MV-4-11 (cell line): Measurements from ENCODE around the gene FPR3.
A peak's percentile ranks its signal among the peaks of the same experiment; 100 is the strongest.
"Not testable (repeated sequence)": the region's sequence is repeated elsewhere in the genome, so short reads cannot be mapped to it uniquely, and the experiment has no call there.

Source experiments
- DNase-seq: peaks from one replicate; lab custom pipeline; 2025; lab: John Stamatoyannopoulos, UW

Gene FPR3

DNA sequence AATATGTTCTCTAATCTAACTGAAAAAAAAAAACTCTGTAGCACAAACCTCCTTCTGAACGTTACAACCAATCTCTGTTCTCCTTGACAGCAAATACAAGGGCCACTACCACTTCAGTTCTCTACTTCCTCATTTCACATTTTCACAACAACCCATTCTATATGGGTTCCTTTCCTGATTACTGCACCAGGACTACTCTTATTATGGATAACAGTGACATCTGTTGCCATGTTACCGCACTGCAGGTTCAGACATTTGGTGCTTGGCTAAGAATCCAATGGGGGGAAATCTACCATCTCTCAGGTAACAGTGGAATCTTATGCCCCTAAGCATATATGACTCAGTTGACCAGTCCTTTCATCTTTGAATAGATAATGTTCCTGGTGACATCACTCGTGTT lies 11.6 kb upstream of the FPR3 start:
- peak; percentile 98 for DNase-seq

DNA sequence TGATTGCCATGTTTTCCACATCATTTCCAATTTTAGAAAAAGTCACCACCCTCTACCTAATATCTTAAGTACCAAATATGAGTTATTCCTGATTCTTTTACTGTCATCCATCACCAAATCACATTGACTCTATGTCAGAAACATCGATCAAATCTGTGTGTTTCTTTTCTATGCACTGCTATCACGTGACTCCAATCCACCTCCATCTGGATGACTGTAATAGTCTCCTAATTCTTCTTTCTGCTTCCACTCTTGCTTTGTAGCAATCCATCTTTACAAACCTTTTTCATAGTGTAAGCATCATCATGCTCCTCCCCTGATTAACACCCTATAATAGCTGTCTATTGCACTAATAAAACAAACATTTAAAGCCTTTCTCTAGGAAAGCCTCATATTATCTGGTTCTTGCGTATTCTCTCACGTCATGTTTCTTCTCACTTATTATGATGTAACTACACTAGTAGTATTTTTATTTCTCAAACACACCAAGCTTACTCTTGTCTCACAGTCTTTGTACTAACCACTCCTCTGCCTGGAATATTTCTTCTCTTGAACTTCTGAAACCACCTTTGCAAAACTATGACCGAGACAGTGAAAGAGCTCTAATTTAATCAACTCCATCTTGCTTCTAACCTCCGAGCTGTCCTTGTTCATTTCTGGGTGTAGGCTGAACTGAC lies 10.7 kb upstream of the FPR3 start:
- DNase-seq = no peak

DNA sequence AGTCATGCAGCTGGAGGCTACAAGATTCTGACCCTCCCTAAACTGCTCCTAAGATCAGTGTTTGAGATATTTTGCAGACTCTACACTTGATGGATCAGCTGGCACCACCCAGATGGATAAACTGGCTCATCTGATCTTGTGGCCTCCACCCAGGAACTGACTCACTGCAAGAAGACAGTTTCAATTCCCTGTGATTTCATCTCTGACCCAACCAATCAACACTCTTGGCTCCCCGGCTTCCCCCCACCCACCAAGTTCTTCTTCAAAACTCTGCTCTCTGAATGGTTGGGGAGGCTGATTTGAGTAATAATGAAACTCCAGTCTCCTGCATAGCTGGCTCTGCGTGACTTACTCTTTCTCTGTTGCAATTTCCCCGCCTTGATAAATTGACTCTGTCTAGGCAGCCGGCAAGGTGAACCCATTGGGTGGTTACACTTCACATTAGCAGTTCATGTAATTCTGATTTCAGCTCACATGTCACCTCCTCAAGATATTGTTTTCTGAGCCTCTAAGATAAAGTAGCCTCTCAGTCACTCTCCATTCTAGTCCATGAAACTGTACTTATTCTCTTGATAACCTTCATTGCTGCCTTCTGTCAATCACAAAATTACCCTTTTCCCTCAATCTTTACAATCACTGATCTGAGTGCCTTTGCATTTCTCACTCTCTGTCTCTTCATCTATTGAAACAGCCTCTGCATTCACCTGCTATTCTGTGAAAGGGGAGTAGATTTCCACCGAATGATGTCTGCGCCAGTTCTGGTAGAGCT lies 9.9 kb upstream of the FPR3 start:
- peak; percentile 100 for DNase-seq

DNA sequence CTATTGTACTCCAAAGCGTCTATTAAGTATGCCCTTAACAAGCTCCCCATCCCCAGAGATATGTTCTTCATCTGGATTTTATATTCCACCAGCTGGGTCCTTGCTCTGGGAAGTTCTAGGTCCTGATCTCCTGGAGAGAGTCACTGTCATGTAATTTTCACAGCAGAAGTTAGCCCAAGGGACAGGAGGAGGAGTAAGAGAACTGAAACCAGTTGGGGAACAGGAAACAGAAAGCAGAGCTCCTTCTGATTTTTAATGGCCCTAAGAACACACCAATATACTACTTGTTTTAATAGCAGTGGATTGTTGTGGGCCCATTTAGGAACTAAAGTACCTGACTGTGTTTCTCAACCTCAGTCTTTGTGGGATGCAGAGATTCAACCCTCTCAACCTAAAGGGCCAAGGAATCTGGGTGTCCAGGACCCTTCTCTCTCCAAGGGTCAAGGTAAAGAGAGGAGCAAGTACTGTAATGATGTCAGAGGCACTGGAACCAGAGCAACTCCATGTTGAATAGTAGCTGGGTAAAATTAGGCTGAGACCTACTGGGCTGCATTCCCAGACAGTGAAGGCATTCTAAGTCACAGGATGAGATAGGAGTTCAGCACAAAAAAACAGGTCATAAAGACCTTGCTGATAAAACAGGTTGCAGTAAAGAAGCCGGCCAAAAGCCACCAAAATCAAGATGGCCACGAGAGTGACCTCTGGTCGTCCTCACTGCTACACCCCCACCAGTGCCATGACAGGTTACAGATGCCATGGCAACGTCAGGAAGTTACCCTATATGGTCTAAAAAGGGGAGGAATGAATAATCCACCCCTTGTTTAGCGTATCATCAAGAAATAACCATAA lies 8.1 kb upstream of the FPR3 start:
- peak; percentile 84 for DNase-seq

DNA sequence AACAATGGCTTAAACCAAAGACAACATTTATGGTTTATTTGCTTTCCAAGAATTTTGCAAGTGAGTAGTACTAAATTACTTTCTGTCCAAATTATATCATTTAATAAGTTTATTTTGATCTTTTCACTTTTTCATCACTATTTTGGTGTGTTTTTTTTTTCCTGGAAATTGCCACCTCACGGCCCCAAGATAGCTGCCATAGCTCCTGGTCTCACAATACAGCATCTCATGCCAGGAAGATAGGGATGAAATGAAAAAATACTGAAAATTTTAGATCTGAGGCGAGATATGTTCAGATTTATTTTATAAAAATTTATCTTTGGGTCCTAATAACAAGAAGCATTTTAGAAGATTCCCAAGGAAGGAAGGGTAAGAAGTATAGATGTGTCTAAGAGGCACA lies 6.9 kb upstream of the FPR3 start:
- no peak for DNase-seq

DNA sequence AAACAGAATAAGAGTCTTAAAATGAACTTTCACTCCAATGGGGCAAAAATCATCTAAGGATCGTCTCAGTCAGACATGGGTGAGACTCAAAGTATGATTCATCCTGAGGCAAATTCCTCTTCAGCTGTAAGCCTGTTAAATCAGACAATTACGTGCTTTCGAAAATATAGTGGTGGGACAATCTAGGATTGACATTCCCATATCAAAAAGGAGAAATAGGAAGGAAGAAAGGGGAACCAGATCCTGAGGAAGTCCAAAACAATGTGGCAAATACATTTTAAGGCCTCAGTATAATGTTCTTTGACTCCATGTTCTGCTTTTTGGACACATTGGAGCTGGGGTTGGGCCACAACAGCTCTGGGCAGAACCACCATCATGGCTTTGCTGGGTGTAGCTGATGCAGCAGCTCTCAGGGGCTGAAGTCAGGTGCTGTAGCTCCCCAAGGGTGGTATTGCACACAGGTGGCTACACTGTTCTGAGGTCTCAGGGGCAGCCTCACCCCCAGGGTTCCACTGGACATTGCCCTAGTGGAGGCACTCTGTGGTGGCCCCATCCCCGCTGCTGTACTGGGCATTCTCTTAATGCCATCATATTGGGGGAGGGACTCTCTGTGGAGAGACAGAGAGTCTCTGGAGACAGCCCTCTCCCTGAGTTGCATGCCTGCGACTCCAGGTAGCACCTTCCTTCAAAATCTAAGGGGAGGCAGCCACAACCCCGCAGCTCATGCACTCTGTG lies 5.7 kb upstream of the FPR3 start:
- peak; percentile 40 for DNase-seq

DNA sequence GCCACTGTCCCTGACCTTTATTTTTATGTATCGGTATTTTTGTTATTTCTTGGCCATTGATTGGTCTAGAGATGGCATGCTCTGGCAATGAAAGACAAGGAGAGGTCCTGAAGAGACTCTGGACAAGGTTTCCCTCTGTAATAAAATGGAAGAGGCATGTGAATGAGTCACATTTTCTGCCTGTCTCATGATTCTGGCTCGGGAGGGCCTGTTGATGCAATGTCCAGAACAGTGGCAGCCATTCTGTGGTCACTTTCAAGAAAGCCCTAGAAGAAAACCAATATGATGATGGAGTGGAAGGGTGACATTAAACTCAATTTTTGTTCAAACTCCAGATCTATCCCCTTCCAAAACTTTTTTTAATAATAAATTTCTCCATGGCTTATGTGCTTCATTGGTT lies 2.0 kb upstream of the FPR3 start:
- DNase-seq = no peak

DNA sequence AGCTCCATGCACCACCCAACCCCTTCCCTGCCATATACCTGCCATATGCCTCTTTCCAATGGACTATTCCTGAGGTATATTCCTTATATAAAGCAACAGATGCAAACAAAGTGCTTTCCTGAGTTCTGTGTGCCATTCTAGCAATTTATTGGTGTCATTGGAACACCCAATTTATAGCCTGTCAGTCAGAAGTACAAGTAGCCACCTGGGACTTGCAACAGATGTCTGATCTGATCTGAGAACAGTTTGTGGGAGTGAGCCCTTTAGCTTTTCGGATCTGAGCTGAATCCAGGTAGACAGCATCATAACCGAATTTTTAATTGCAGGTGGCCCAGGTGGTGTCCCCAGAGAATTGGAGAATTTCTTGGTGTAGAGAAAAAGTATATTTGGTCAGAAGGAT lies 963 bp upstream of the FPR3 start:
- DNase-seq = no peak

DNA sequence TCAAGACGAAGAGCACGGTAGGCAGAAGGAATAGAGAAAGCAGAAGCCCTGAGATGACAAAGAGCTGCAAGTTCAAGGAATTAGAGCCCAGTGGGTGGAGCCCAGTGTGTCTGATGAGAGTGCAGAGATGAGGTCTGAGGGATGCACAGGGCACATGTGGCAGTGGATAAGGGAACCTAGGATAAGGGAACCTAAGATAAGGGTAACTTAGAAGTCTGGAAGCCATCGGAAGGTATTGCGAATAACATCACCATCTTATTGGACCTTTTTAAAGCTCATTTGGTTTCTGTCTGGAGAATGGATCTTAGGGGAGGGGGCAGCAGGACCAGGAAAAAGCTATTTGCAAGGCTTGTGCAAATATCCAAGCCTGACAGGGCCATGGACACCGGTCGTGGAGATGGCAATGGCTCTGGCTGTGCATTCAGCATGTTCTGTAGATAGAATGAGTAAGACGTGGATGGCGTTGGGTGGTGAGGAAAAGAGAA lies 1.3 kb downstream of the FPR3 start:
- DNase-seq = peak; percentile 42

DNA sequence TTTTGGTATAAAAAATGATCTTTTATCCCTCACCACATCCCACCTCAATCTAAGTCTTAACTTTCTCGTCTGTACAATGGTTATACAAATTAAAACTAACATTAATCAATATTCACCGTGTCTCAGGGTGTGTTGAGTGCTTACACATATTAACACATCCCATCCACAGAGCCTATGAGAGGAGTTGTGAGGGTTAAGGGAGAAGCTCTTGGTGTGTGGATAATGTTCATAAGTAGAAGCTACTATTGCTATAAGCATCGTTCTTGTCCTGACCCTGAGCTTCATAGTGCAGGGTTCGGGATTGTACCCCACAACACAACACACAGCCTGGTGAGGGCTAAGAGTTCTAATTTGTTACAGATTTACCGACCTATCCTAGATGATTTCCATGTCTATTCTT lies 2.5 kb downstream of the FPR3 start:
- DNase-seq = no peak

DNA sequence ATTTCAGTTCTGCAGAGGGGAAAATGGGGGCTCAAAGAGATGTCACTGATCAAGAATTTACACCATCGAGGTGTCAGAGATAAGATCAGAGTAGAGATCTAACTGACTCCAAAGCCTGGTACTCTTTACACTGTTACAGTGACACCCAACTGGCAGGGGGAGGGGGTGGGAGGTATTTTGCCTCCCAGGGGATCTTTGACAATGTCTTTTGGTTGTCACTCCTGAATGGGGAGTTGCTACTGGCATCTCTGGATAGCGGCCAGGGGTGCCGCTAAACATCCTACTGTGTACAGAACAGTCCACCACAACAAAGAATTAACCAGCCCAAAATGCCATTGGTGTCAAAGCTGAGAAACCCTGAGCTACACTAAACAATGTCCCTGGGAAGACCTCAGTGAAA lies 3.1 kb downstream of the FPR3 start:
- DNase-seq = no peak

DNA sequence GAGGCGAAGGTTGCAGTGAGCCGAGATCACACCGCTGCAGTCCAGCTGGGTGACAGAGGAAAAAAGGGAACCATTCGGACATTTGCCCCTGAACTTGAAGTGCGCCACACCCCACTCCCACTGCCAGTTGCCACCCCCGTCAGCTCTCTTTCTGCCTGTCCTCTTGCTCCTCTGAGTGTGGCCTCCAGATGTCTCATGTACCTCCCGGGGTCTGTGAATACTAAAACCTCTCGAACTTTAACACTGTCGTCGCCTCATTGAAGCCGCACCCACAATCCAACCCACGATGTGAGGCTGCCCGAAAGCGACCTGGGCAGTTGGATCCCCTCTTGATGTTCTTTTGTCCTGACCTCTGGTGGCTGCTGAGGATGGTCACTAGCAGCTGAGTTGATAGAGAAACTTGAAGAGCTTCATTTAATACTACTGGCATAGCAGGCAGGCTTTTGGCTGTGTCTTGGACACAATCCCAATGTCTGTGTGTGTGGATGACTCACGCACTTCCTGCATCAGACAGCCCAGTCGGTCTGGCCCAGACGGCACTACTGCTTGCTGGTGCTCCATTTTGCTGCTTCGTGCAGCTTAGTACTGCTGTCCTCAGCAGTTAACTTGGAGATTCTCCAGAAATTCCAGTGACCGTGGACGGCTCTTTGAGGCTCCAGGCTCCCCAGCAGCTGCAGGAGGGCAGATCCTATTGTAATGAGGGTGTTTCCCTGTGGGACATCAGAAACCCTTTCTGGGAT lies 4.2 kb downstream of the FPR3 start:
- DNase-seq = peak; percentile 93

DNA sequence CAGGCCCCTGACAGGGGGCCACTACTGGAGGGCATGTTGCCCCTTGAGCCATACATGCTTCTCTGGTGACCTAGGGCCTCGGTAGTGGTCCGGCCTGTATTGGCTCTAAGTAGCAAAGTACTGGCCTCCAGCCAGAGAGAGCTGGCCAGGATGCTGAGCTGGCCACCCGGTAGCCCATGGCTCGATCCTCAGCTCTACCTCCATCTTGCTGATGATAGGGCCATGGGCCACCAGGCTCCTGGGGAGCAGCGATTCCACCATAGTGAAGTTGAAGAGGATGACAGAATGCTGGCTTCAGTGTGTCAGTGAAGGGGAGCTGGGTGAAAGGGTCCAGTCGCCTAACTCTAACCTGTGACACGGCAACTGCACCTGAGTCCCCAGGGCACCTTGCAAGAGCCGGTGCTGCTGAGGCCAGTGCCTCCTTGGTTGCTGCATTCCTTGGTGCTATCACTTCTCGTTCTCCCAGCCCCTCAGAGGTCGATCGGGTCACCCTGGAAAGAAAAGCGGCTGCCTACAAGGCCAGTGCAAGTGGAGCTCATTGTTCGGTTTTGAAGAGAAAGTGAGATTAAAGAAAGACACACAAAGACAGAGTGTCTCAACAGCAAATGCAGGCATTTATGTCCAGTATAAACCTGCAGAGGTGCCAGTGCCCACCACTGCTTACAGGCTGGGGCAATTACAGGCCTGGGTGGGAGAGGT lies 5.0 kb downstream of the FPR3 start:
- DNase-seq = no peak

DNA sequence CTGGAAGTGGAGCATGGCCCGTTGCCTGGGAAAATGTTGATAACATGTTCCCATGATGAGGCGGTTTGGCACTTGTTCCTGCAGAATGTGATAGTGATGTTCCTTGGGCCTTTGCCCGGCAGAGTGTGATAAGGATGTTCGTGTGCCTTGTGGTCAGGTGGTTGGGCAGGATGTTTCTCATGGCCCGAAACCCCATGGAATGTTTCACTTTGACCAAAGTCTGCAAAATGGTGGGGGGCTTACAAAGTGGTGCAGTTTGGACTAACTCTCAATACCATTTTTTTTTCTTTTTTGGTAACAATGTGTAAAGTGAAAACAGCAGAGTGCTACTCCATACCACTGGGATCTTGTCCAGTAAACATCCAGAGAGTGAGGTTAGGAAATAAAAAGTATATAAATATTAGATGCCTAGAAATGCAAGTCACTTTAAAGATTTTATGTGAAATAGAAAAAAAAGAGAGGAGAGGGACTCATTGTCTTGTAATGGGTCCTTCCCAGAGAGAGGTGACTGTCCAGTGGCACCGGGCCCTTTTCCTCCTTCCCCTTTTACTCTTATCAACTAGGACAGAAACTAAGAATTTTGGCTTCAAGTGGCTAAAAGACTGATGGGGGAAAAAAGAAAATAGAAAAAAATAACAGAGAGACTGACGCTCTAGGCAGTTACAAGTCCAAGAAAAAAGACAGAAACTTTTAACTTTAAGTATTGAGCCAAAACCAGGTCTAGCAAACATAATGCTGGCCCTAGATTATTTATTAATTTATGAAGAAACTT lies 5.7 kb downstream of the FPR3 start:
- no peak for DNase-seq

DNA sequence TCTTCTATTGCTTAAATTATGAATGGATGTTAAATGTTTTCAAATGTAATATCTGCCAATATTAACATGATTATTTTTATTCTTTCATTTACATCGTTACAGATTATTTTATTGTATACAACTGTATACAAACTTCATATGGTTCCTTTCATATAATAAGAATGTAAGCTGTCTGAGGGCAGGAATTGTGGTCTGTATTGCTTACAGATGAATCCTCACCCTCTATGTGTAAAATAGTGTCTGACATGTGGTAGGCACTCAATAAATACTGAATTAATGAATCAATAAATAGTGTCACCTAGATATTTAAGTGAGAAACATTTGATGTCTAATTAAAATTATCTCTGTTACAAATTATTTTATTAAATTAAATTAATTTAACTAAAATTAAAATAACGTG lies 7.8 kb downstream of the FPR3 start:
- DNase-seq = no peak

DNA sequence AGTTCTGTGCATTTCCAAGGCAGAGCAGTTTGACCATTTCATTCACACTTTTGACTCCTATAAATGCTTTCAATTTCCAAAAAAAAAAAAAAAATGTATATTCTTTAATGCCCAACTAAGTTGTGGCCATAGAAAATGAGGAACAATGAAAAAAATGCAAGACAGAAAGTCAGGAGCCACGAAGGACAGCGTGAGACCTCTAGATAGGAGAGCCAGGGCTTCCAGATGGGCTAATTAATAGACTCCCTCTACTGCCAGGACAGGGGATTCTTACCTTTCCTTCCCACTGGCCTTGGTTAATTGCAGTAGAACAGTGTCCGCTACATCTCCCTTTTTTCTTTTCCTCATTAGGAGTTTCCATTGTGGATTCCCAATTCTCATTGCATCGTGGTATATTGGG lies 8.6 kb downstream of the FPR3 start:
- DNase-seq = peak; percentile 74

DNA sequence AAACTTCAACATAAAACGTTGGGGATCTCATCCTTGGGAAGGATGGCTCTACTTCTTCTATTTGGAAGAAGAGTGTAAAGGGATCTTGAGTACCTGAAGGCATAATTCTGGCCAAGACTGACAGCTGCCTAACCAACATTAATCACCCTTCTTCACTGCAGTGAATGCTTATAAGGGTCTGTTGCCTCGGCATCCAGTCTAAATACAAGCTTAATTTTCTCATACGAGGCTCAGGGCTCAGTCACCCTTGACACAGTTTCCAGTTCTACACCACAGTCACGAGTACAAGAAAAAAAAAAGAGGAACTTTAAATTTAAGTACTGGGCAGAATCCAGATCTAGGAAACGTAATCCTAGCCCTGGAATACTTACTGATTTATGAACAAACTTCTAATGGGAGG lies 9.0 kb downstream of the FPR3 start:
- DNase-seq = peak; percentile 81

DNA sequence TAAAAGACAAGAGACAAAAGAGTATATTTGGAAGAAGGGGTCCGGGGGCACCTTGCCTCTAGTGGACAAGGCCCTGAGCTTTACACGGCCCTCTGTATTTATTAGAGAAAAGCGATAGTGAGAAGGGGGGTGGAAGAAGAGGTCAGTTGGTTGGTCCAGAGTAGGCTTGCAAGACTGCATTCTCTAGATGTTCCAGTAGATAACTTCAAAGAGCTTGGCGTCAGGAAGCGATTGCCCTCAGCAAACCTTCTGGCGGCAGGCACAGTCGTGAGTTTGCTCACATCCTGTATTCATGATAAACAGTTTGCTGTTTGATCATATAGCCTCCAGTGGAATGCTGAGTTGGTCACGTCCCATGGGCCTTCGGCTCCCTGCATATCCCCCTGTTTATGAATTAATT lies 9.8 kb downstream of the FPR3 start:
- DNase-seq = peak; percentile 50

DNA sequence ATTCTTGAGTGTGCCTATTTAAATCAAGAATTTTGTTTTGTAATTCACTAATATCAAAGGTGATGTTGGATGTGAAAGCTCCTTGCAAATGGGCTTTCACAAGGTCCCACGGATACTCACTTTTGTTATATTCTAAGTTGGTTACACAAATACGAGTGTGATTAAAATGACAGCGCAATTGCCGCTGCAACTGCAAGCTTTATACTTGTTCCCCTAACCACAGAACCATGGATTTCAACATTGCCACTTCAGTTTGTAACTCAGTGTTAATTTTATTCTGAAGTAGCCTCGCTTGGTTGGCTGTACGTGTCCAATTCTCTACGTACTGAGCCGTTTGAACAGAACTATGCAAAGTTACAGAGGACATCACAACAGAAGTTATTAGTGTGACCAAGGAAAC lies 10.4 kb downstream of the FPR3 start:
- peak; percentile 87 for DNase-seq

DNA sequence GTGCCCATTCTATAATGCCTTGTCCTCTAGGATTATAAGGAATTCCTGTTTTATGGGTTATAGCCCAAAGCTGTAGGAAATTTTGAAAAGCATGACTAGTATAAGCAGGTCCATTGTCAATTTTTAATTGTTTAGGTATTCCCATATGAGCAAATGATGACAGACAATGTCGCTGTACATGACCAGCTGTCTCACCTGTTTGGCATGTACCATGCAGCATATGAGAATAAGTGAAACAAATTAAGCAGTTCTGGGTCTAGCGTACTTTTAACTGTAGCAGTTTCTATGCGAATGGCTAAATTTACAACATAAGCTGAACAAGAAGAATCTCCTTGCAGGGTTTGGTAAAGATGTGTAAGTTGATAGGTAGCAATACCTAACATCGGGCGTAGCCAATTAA lies 11.6 kb downstream of the FPR3 start:
- not testable (repeated sequence) for DNase-seq
